B cell (primary cell): ENCODE results near the gene DNASE1L2. TPM values are rescaled to one million over a fixed set of nuclear protein-coding genes. Genes with fewer than 3 reads are reported as not detected.

Experiments used
- ATAC-seq: fragments of 200-7000 bp; cut with Tn5 transposase; one replicate; pipeline ENCODE4 v1.10.0; 2021; ENCODE audit warnings: low read depth, mild to moderate bottlenecking, moderate number of reproducible peaks, moderate library complexity
- CTCF ChIA-PET: fragments of 350-600 bp; sonication (Branson Sonifier 250); formaldehyde crosslinking; loops from one replicate; lab custom pipeline; 2021; ENCODE audit warnings: antibody characterized with exemption, inconsistent platforms; lab: Charles Lee
- POLR2A ChIA-PET: fragments of 350-600 bp; sonication (Branson Sonifier 250); formaldehyde crosslinking; loops from one replicate; lab custom pipeline; 2021; ENCODE audit warnings: antibody characterized with exemption; lab: Charles Lee
- DNase-seq: peaks from one replicate; pipeline ENCODE4 v3.0.0; 2013
- H2AFZ ChIP-seq: 2 replicates; pipeline ENCODE4 v1.6.1; 2012; ENCODE audit warnings: mild to moderate bottlenecking, low read depth, low read length; ENCODE audit not compliant: insufficient read depth, poor library complexity, severe bottlenecking
- H3K27ac ChIP-seq, 2 donors: 1 replicate in 1 of 2; 2 replicates in 1 of 2; pipeline ENCODE4 v1.5.1; 2012 to 2013; ENCODE audit warnings: low read length in 2 of 2, mild to moderate bottlenecking in 2 of 2, moderate library complexity in 1 of 2
- H3K27me3 ChIP-seq, 4 experiments: fragments of 200-600 bp in 1 of 4; sonication (generic) in 1 of 4; replicated peaks in 1 of 4; 1 replicate in 2 of 4; 2 replicates in 2 of 4; pipeline versions ENCODE4 v1.6.1 to v1.7.0; 2013 to 2016; ENCODE audit warnings: low read length in 3 of 4, mild to moderate bottlenecking in 2 of 4, mixed read lengths in 1 of 4, moderate library complexity in 1 of 4; ENCODE audit not compliant: insufficient read depth in 4 of 4, control insufficient read depth in 3 of 4; ENCODE audit errors: control extremely low read depth in 1 of 4
- H3K36me3 ChIP-seq, 2 experiments: replicated peaks in 1 of 2; 1 replicate in 1 of 2; 2 replicates in 1 of 2; pipeline versions ENCODE4 v1.6.1 to v1.7.1; 2013; ENCODE audit warnings: low read length in 1 of 2; ENCODE audit not compliant: insufficient read depth in 2 of 2, control insufficient read depth in 1 of 2; ENCODE audit errors: control extremely low read depth in 1 of 2, extremely low read depth in 1 of 2
- H3K4me1 ChIP-seq, 2 donors: fragments of 200-600 bp in 1 of 2; sonication (generic) in 1 of 2; 1 replicate in 1 of 2; 2 replicates in 1 of 2; pipeline versions ENCODE4 v1.5.1 to v1.6.1; 2013 to 2017; ENCODE audit warnings: low read length in 2 of 2; ENCODE audit not compliant: control insufficient read depth in 2 of 2, insufficient read depth in 2 of 2
- H3K4me2 ChIP-seq: replicated peaks from 2 replicates; pipeline ENCODE3; 2012; ENCODE audit warnings: mild to moderate bottlenecking, low read depth, low read length; ENCODE audit not compliant: poor library complexity, severe bottlenecking
- H3K4me3 ChIP-seq, 5 experiments: fragments of 200-600 bp in 1 of 5; sonication (generic) in 1 of 5; 1 replicate in 3 of 5; 2 replicates in 2 of 5; pipeline versions ENCODE4 v1.5.1 to v1.7.0; 2011 to 2016; ENCODE audit warnings: low read length in 4 of 5, mild to moderate bottlenecking in 4 of 5, low read depth in 2 of 5, control low read depth in 1 of 5, moderate library complexity in 1 of 5; ENCODE audit not compliant: insufficient read depth in 1 of 5; ENCODE audit errors: control extremely low read depth in 1 of 5, extremely low read depth in 1 of 5
- H3K79me2 ChIP-seq: fragments of 200-600 bp; sonication (generic); one replicate; pipeline ENCODE4 v1.6.0; 2016; ENCODE audit warnings: low read length; ENCODE audit not compliant: control insufficient read depth, insufficient read depth
- H3K9ac ChIP-seq: fragments of 200-600 bp; sonication (generic); 2 replicates; pipeline ENCODE4 v1.6.1; 2017; ENCODE audit warnings: mild to moderate bottlenecking, low read length, moderate library complexity
- H3K9me3 ChIP-seq, 3 donors: one replicate each; pipeline versions ENCODE4 v1.6.1 to v1.7.1; 2013; ENCODE audit warnings: low read length in 2 of 3; ENCODE audit not compliant: control insufficient read depth in 2 of 3, insufficient read depth in 1 of 3; ENCODE audit errors: control extremely low read depth in 1 of 3
- H4K20me1 ChIP-seq: 2 replicates; pipeline ENCODE4 v1.6.0; 2012; ENCODE audit warnings: mild to moderate bottlenecking, low read length; ENCODE audit not compliant: insufficient read depth, control insufficient read depth, poor library complexity, severe bottlenecking
- H3K27ac Mint-ChIP-seq: one replicate; pipeline ENCODE4 v1.8.0; 2021; ENCODE audit warnings: mixed read lengths
- H3K27me3 Mint-ChIP-seq: one replicate; pipeline ENCODE4 v1.8.0; 2021; ENCODE audit warnings: mixed read lengths
- H3K4me1 Mint-ChIP-seq: one replicate; pipeline ENCODE4 v1.8.0; 2021; ENCODE audit warnings: mixed read lengths
- H3K4me3 Mint-ChIP-seq: one replicate; pipeline ENCODE4 v1.8.0; 2021; ENCODE audit warnings: mixed read lengths
- H3K9me3 Mint-ChIP-seq: one replicate; pipeline ENCODE4 v1.8.0; 2022; ENCODE audit warnings: mixed read lengths; ENCODE audit not compliant: insufficient read depth
- EZH2 ChIP-seq: IDR thresholded peaks from 2 replicates; pipeline ENCODE4 v1.6.1; 2012; ENCODE audit warnings: borderline replicate concordance, low read depth, mild to moderate bottlenecking, moderate library complexity, low read length; ENCODE audit not compliant: insufficient read depth, poor library complexity, severe bottlenecking
- WGBS: methylation state at CpG from one replicate; pipeline ENCODE4 v1.1.5; 2013; ENCODE audit warnings: missing lambda C conversion rate; ENCODE audit not compliant: insufficient coverage; 5-methylcytosine and 5-hydroxymethylcytosine counted together
- intact Hi-C: fragments of 100-400 bp; cut with micrococcal nuclease; formaldehyde crosslinking; loops from one replicate; pipeline ENCODE4 v1.10.0; 2022
- polyA plus RNA-seq: library from polyadenylated mRNA; depleted of rRNA; stranded (reverse); fragments of >200 nt; gene quantifications from 2 replicates; pipeline ENCODE4 v1.2.3, GENCODE V29; 2012
- total RNA-seq, 2 donors: library from RNA; stranded (reverse); fragments of 120-200 nt in 1 of 2; gene quantifications; 1 replicate in 1 of 2; 2 replicates in 1 of 2; pipeline versions ENCODE4 v1.2.3 to v1.2.4, GENCODE V29; 2013 to 2022
- TF ChIP-seq, protein P1 (sequence below): fragments of 200-600 bp; IDR thresholded peaks from one replicate; pipeline ENCODE4 v1.8.0; 2022; ENCODE audit warnings: antibody characterized with exemption, mild to moderate bottlenecking

The DNASE1L2 gene
- total and polyA plus RNA-seq, 2 donors (not counting 1 experiment from before 2014, with no cell fraction given): 1.1 to 1.6 TPM

DNA sequence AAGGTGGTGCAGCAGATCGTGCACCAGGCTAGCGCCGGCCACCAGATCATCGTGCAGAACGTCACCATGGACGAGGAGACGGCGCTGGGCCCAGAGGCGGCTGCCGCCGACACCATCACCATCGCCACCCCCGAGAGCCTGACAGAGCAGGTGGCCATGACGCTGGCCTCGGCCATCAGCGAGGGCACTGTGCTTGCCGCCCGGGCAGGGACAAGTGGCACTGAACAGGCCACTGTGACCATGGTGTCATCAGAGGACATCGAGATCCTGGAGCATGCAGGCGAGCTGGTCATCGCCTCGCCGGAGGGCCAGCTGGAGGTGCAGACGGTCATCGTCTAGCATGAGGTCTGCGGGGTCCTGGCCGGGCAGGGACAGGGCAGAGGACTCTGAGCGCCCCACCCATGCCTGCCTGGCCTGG, 1.0 kb upstream of the DNASE1L2 start:
- Histone ChIP-seq H3K9ac (no peak overlapping the region), H3K4me3 (no peak overlapping the region), H3K27me3 (peaks cover 0 to 27% (median 11%) of the 10 kb centered on the region in 4 experiments), H3K4me2 (no peak overlapping the region), H3K4me1 (peaks cover 12 to 15% of the 10 kb centered on the region in 2 donors), H2AFZ (no peak overlapping the region), H3K27ac (no peak overlapping the region), H3K36me3 (peaks cover 0 to 46% of the 10 kb centered on the region in 2 experiments), H4K20me1 (peaks cover 26% of the 10 kb centered on the region), H3K79me2 (no peaks in the 10 kb centered on the region), H3K9me3 (peaks cover 0 to 5% (median 0%) of the 10 kb centered on the region in 3 donors)
- H3K4me3 Mint-ChIP-seq: no peak overlapping the region
- TF ChIP-seq EZH2: no peak
- TF ChIP-seq, protein P1, sequence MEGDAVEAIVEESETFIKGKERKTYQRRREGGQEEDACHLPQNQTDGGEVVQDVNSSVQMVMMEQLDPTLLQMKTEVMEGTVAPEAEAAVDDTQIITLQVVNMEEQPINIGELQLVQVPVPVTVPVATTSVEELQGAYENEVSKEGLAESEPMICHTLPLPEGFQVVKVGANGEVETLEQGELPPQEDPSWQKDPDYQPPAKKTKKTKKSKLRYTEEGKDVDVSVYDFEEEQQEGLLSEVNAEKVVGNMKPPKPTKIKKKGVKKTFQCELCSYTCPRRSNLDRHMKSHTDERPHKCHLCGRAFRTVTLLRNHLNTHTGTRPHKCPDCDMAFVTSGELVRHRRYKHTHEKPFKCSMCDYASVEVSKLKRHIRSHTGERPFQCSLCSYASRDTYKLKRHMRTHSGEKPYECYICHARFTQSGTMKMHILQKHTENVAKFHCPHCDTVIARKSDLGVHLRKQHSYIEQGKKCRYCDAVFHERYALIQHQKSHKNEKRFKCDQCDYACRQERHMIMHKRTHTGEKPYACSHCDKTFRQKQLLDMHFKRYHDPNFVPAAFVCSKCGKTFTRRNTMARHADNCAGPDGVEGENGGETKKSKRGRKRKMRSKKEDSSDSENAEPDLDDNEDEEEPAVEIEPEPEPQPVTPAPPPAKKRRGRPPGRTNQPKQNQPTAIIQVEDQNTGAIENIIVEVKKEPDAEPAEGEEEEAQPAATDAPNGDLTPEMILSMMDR: no peak
- 96% methylated on average over 28 of the region's 28 CpGs for WGBS
- ATAC-seq (no peak), DNase-seq (no peak)
- intact Hi-C loops: no loop called here
- H3K9me3 Mint-ChIP-seq: no peaks in the 10 kb centered on the region
- peaks cover 3% of the 10 kb centered on the region for H3K27me3 Mint-ChIP-seq
- peaks cover 1% of the 10 kb centered on the region for H3K4me1 Mint-ChIP-seq
- H3K27ac Mint-ChIP-seq: no peak overlapping the region
- ChIA-PET POLR2A (interaction anchor here (1.1 kb wide), 1 partner anchor 21 kb away, joined by 4 read pairs; the partner anchor contains the start of gene PGP), CTCF (no interaction called here)

DNA sequence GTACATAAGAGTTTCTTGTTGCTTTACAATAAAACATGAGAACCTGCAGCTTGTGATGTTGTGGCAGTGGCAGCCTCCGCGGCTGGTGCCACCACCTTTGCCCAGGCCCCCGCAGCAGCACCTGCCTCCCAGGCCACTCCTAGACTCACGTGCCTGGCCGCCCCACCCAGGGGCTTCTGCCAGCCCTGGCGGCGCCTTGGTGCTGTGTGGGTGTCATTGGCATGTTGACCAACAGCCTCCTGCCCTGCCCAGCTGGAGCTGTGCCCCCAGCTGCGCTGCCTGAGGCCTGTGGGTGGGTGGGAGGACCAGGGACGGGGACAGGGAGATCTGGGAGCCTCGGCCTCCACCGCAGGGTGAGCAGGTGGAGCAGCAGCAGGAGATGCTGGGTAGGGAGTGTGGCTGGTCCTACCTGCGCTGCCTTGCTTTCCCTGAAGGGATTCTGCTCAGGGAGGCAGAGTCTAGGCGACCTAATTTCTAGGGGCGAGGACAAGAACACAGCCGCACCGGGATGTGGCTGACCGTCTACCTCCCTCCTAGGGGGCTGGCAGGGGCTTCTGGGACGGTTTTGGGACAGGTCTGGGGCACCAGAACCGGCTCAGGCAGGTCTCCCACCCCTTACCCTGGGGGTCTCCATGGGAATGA, 428 bp upstream of the DNASE1L2 start:
- H3K27me3 Mint-ChIP-seq: peaks cover 3% of the 10 kb centered on the region
- H3K36me3 ChIP-seq: peaks cover 0 to 44% of the 10 kb centered on the region in 2 experiments
- H3K4me3 Mint-ChIP-seq: no peak overlapping the region
- WGBS: 89% methylated on average over 19 of the region's 19 CpGs
- H3K4me1 ChIP-seq: peaks cover 12 to 15% of the 10 kb centered on the region in 2 donors
- no peaks in the 10 kb centered on the region for H3K9me3 Mint-ChIP-seq
- H3K27ac ChIP-seq: no peak overlapping the region
- POLR2A ChIA-PET: interaction anchor here (1.1 to 1.4 kb wide), 2 partner anchors 16 to 21 kb away, joined by 4 read pairs; partner anchors contain the start of genes ECI1 and PGP
- intact Hi-C loops: no loop called here
- ATAC-seq (no peak), DNase-seq (no peak)
- H3K27me3 ChIP-seq: peaks cover 0 to 27% (median 11%) of the 10 kb centered on the region in 4 experiments
- no peak overlapping the region for H3K4me3 ChIP-seq
- H3K4me2 ChIP-seq: peak overlapping the region; percentile 37
- CTCF ChIA-PET: no interaction called here
- H3K9ac ChIP-seq: no peak overlapping the region
- TF ChIP-seq, protein P1: no peak
- TF ChIP-seq EZH2: no peak
- no peak overlapping the region for H3K27ac Mint-ChIP-seq
- H3K9me3 ChIP-seq: peaks cover 0 to 5% (median 0%) of the 10 kb centered on the region in 3 donors
- no peaks in the 10 kb centered on the region for H3K79me2 ChIP-seq
- peaks cover 1% of the 10 kb centered on the region for H3K4me1 Mint-ChIP-seq
- no peak overlapping the region for H2AFZ ChIP-seq
- peaks cover 21% of the 10 kb centered on the region for H4K20me1 ChIP-seq
